ENCODE results near the gene FRMD4B. TPM values are rescaled to one million over a fixed set of nuclear protein-coding genes. Genes with fewer than 3 reads are reported as not detected.

Gene FRMD4B
- polyA plus RNA-seq, 3 donors, result 13.2 to 21.0 (median 19.6) TPM

GRCh38 chr3:69290430-69290829 is 95.5 kb downstream of the FRMD4B start:
- Histone ChIP-seq H3K27me3 (ENCODE audit: control insufficient read depth in 2 of 2, insufficient read depth in 2 of 2, low read length in 2 of 2) (no peaks in the 10 kb centered on the region), H2AFZ (ENCODE audit: insufficient read depth, low read depth, low read length, poor library complexity, severe bottlenecking) (no peak overlapping the region), H4K20me1 (ENCODE audit: insufficient read depth, low read length) (no peaks in the 10 kb centered on the region), H3K79me2 (ENCODE audit: insufficient read depth, low read length) (no peaks in the 10 kb centered on the region), H3K4me3 (replicated peaks in 1 of 3; ENCODE audit: low read depth in 2 of 3, low read length in 3 of 3) (no peak overlapping the region), H3K9ac (ENCODE audit: insufficient read depth, low read length, poor library complexity, severe bottlenecking) (no peak overlapping the region), H3K36me3 (replicated peaks in 1 of 2; ENCODE audit: control insufficient read depth in 1 of 2, insufficient read depth in 2 of 2, low read length in 2 of 2) (peaks cover 20 to 54% of the 10 kb centered on the region in 2 donors), H3K9me3 (replicated peaks in 1 of 2; ENCODE audit: control insufficient read depth in 1 of 2, insufficient read depth in 1 of 2, low read length in 2 of 2) (no peaks in the 10 kb centered on the region), H3K27ac (ENCODE audit: low read depth in 1 of 2, low read length in 2 of 2) (no peak overlapping the region), H3K4me1 (ENCODE audit: control insufficient read depth in 1 of 2, insufficient read depth in 2 of 2, low read length in 2 of 2) (no peaks in the 10 kb centered on the region), H3K4me2 (replicated peaks; ENCODE audit: extremely low read depth, low read length, poor library complexity, severe bottlenecking) (no peak overlapping the region)
- peaks cover 64 to 69% of the 10 kb centered on the region in 2 donors for H3K36me3 Mint-ChIP-seq
- H3K9me3 Mint-ChIP-seq, result peaks cover 0 to 4% (median 2%) of the 10 kb centered on the region in 7 donors
- WGBS (ENCODE audit: insufficient coverage), result 100% methylated on average over 2 of the region's 3 CpGs
- no peak overlapping the region for H3K27ac Mint-ChIP-seq
- H3K4me3 Mint-ChIP-seq, result no peak overlapping the region
- intact Hi-C loops (cut with micrococcal nuclease), result no loop called here
- no peaks in the 10 kb centered on the region for H3K4me1 Mint-ChIP-seq
- TF ChIP-seq CTCF (IDR thresholded peaks at IDR 0.05), result no peak
- no peak for DNase-seq
- H3K27me3 Mint-ChIP-seq (ENCODE audit: low read depth in 3 of 3), result no peaks in the 10 kb centered on the region

GRCh38 chr3:69290006-69290405 is 95.9 kb downstream of the FRMD4B start:
- no peaks in the 10 kb centered on the region for H3K9me3 ChIP-seq (replicated peaks in 1 of 2; ENCODE audit: control insufficient read depth in 1 of 2, insufficient read depth in 1 of 2, low read length in 2 of 2)
- H4K20me1 ChIP-seq (ENCODE audit: insufficient read depth, low read length), result no peaks in the 10 kb centered on the region
- 95% methylated on average over 4 of the region's 5 CpGs for WGBS (ENCODE audit: insufficient coverage)
- TF ChIP-seq CTCF (IDR thresholded peaks at IDR 0.05), result no peak
- Mint-ChIP-seq H3K9me3 (peaks cover 0 to 4% (median 2%) of the 10 kb centered on the region in 7 donors), H3K36me3 (peaks cover 64 to 70% of the 10 kb centered on the region in 2 donors), H3K27ac (no peak overlapping the region), H3K4me1 (no peaks in the 10 kb centered on the region), H3K4me3 (no peak overlapping the region), H3K27me3 (ENCODE audit: low read depth in 3 of 3) (no peaks in the 10 kb centered on the region)
- H3K4me3 ChIP-seq (replicated peaks in 1 of 3; ENCODE audit: low read depth in 2 of 3, low read length in 3 of 3), result no peak overlapping the region
- no peaks in the 10 kb centered on the region for H3K79me2 ChIP-seq (ENCODE audit: insufficient read depth, low read length)
- no peaks in the 10 kb centered on the region for H3K4me1 ChIP-seq (ENCODE audit: control insufficient read depth in 1 of 2, insufficient read depth in 2 of 2, low read length in 2 of 2)
- H3K4me2 ChIP-seq (replicated peaks; ENCODE audit: extremely low read depth, low read length, poor library complexity, severe bottlenecking), result no peak overlapping the region
- peaks cover 20 to 52% of the 10 kb centered on the region in 2 donors for H3K36me3 ChIP-seq (replicated peaks in 1 of 2; ENCODE audit: control insufficient read depth in 1 of 2, insufficient read depth in 2 of 2, low read length in 2 of 2)
- intact Hi-C loops (cut with micrococcal nuclease), result no loop called here
- no peak overlapping the region for H2AFZ ChIP-seq (ENCODE audit: insufficient read depth, low read depth, low read length, poor library complexity, severe bottlenecking)
- no peaks in the 10 kb centered on the region for H3K27me3 ChIP-seq (ENCODE audit: control insufficient read depth in 2 of 2, insufficient read depth in 2 of 2, low read length in 2 of 2)
- no peak overlapping the region for H3K27ac ChIP-seq (ENCODE audit: low read depth in 1 of 2, low read length in 2 of 2)
- no peak overlapping the region for H3K9ac ChIP-seq (ENCODE audit: insufficient read depth, low read length, poor library complexity, severe bottlenecking)
- no peak for DNase-seq
